ENCODE data around the gene NAALAD2. TPM values are rescaled to one million over a fixed set of nuclear protein-coding genes. Genes with fewer than 3 reads are reported as not detected.

NAALAD2 gene
- total RNA-seq, 2 donors from 2014 or later: 3.3 to 8.8 TPM

GRCh38 chr11:90178751-90179150 is 44.3 kb downstream of the NAALAD2 start:
- no peak for DNase-seq
- Mint-ChIP-seq H3K27ac (no peak overlapping the region), H3K36me3 (ENCODE audit: low read depth) (no peaks in the 10 kb centered on the region), H3K27me3 (ENCODE audit: insufficient read depth) (no peaks in the 10 kb centered on the region), H3K4me1 (peaks cover 16% of the 10 kb centered on the region), H3K9me3 (no peaks in the 10 kb centered on the region), H3K4me3 (no peak overlapping the region)
- no peaks in the 10 kb centered on the region for H3K9me3 ChIP-seq (ENCODE audit: control insufficient read depth, low read length)
- H3K27ac ChIP-seq (ENCODE audit: low read depth, low read length): no peak overlapping the region
- no peak for TF ChIP-seq CTCF (conservative IDR thresholded peaks at IDR 0.05)
- no CpG with 5 or more reads among the region's 2 CpGs for WGBS, 2 experiments (ENCODE audit: insufficient coverage in 1 of 2, insufficient read length in 1 of 2)
- peaks cover 11% of the 10 kb centered on the region for H3K4me1 ChIP-seq (ENCODE audit: control insufficient read depth, insufficient read depth, low read length)
- H3K4me3 ChIP-seq (ENCODE audit: low read length): no peak overlapping the region
- H3K36me3 ChIP-seq (ENCODE audit: control insufficient read depth, insufficient read depth, low read length): no peaks in the 10 kb centered on the region
- H3K9ac ChIP-seq (ENCODE audit: extremely low read depth, low read length, poor library complexity, severe bottlenecking): no peak overlapping the region
- H3K27me3 ChIP-seq (ENCODE audit: control insufficient read depth, insufficient read depth, low read length, poor library complexity, severe bottlenecking): no peaks in the 10 kb centered on the region

- Mint-ChIP-seq H3K4me3 (no peak overlapping the region), H3K4me1 (peaks cover 16% of the 10 kb centered on the region), H3K9me3 (no peaks in the 10 kb centered on the region), H3K27me3 (ENCODE audit: insufficient read depth) (no peaks in the 10 kb centered on the region), H3K36me3 (ENCODE audit: low read depth) (no peaks in the 10 kb centered on the region), H3K27ac (no peak overlapping the region)
- peaks cover 11% of the 10 kb centered on the region for H3K4me1 ChIP-seq (ENCODE audit: control insufficient read depth, insufficient read depth, low read length)
- no peak for DNase-seq
- 58 to 66% methylated on average over 2 of the region's 2 CpGs for WGBS, 2 experiments (ENCODE audit: insufficient coverage in 1 of 2, insufficient read length in 1 of 2)
- H3K27ac ChIP-seq (ENCODE audit: low read depth, low read length): no peak overlapping the region
- no peaks in the 10 kb centered on the region for H3K36me3 ChIP-seq (ENCODE audit: control insufficient read depth, insufficient read depth, low read length)
- no peak for TF ChIP-seq CTCF (conservative IDR thresholded peaks at IDR 0.05)
- no peak overlapping the region for H3K4me3 ChIP-seq (ENCODE audit: low read length)
- no peak overlapping the region for H3K9ac ChIP-seq (ENCODE audit: extremely low read depth, low read length, poor library complexity, severe bottlenecking)
- no peaks in the 10 kb centered on the region for H3K27me3 ChIP-seq (ENCODE audit: control insufficient read depth, insufficient read depth, low read length, poor library complexity, severe bottlenecking)
- no peaks in the 10 kb centered on the region for H3K9me3 ChIP-seq (ENCODE audit: control insufficient read depth, low read length)
These were observed 45.5 kb downstream of the NAALAD2 start for GRCh38 chr11:90179923-90180322.

GRCh38 chr11:90187839-90188238 is 53.4 kb downstream of the NAALAD2 start:
- peaks cover 15% of the 10 kb centered on the region for H3K36me3 ChIP-seq (ENCODE audit: control insufficient read depth, insufficient read depth, low read length)
- H3K4me1 ChIP-seq (ENCODE audit: control insufficient read depth, insufficient read depth, low read length): no peaks in the 10 kb centered on the region
- no peak overlapping the region for H3K27ac ChIP-seq (ENCODE audit: low read depth, low read length)
- Mint-ChIP-seq H3K27ac (no peak overlapping the region), H3K4me1 (no peaks in the 10 kb centered on the region), H3K27me3 (ENCODE audit: insufficient read depth) (no peaks in the 10 kb centered on the region), H3K9me3 (peaks cover 2% of the 10 kb centered on the region), H3K4me3 (no peak overlapping the region), H3K36me3 (ENCODE audit: low read depth) (peaks cover 6% of the 10 kb centered on the region)
- WGBS, 2 experiments (ENCODE audit: insufficient coverage in 1 of 2, insufficient read length in 1 of 2): 86 to 89% methylated on average over 3 of the region's 3 CpGs
- no peak overlapping the region for H3K9ac ChIP-seq (ENCODE audit: extremely low read depth, low read length, poor library complexity, severe bottlenecking)
- H3K4me3 ChIP-seq (ENCODE audit: low read length): no peak overlapping the region
- H3K9me3 ChIP-seq (ENCODE audit: control insufficient read depth, low read length): no peaks in the 10 kb centered on the region
- TF ChIP-seq CTCF (conservative IDR thresholded peaks at IDR 0.05): no peak
- no peak for DNase-seq
- no peaks in the 10 kb centered on the region for H3K27me3 ChIP-seq (ENCODE audit: control insufficient read depth, insufficient read depth, low read length, poor library complexity, severe bottlenecking)

Measured in endodermal cell (in vitro differentiated cells).